ENCODE measurements around the gene CDH16. TPM values are rescaled to one million over a fixed set of nuclear protein-coding genes. Genes with fewer than 3 reads are reported as not detected.
"Not testable (repeated sequence)": the region's sequence is repeated elsewhere in the genome, so short reads cannot be mapped to it uniquely, and the experiment has no call there.

CDH16 gene
- total RNA-seq, 1 donor from 2014 or later, result 1.2 TPM

- DNase-seq, result no peak
Measured at GRCh38 chr16:66908116-66908515, 10.6 kb downstream of the CDH16 start.

- DNase-seq, result no peak
Measured at GRCh38 chr16:66906916-66907836, 11.5 kb downstream of the CDH16 start.

- no peak for DNase-seq
Measured at GRCh38 chr16:66905633-66906539, 12.8 kb downstream of the CDH16 start.

- no peak for DNase-seq
Measured at GRCh38 chr16:66904846-66905632, 13.6 kb downstream of the CDH16 start.

GRCh38 chr16:66904428-66904845 lies 14.2 kb downstream of the CDH16 start:
- DNase-seq, result no peak

- DNase-seq, result no peak
Measured at GRCh38 chr16:66903544-66904427, 14.9 kb downstream of the CDH16 start.

- DNase-seq, result no peak
Measured at GRCh38 chr16:66902648-66903543, 15.8 kb downstream of the CDH16 start.

- DNase-seq, result no peak
Measured at GRCh38 chr16:66901626-66902025, 17.1 kb downstream of the CDH16 start.

GRCh38 chr16:66900721-66901441 lies 17.8 kb downstream of the CDH16 start:
- no peak for DNase-seq

GRCh38 chr16:66899945-66900710 lies 18.6 kb downstream of the CDH16 start:
- DNase-seq, result peak; percentile 81

GRCh38 chr16:66899310-66899944 lies 19.3 kb downstream of the CDH16 start:
- peak; percentile 8 for DNase-seq

- DNase-seq, result no peak
Measured at GRCh38 chr16:66898933-66899309, 19.8 kb downstream of the CDH16 start.

GRCh38 chr16:66898207-66898606 lies 20.5 kb downstream of the CDH16 start:
- no peak for DNase-seq

GRCh38 chr16:66896682-66897081 lies 22.0 kb downstream of the CDH16 start:
- DNase-seq, result not testable (repeated sequence)

- no peak for DNase-seq
Measured at GRCh38 chr16:66895999-66896398, 22.7 kb downstream of the CDH16 start.

GRCh38 chr16:66895689-66895979 lies 23.1 kb downstream of the CDH16 start:
- no peak for DNase-seq

- peak; percentile 88 for DNase-seq
Measured at GRCh38 chr16:66894948-66895688, 23.6 kb downstream of the CDH16 start.

GRCh38 chr16:66894055-66894454 lies 24.6 kb downstream of the CDH16 start:
- no peak for DNase-seq
